A204.1 (cell line): ENCODE data around the gene GMPS.
"Not testable (repeated sequence)": the region's sequence is repeated elsewhere in the genome, so short reads cannot be mapped to it uniquely, and the experiment has no call there.

Experiments used
- FAIRE-seq: peaks from 2 replicates; lab custom pipeline; 2012; peaks lifted over from hg19 to GRCh38; lab: Jason Lieb, UNC

The GMPS gene

DNA sequence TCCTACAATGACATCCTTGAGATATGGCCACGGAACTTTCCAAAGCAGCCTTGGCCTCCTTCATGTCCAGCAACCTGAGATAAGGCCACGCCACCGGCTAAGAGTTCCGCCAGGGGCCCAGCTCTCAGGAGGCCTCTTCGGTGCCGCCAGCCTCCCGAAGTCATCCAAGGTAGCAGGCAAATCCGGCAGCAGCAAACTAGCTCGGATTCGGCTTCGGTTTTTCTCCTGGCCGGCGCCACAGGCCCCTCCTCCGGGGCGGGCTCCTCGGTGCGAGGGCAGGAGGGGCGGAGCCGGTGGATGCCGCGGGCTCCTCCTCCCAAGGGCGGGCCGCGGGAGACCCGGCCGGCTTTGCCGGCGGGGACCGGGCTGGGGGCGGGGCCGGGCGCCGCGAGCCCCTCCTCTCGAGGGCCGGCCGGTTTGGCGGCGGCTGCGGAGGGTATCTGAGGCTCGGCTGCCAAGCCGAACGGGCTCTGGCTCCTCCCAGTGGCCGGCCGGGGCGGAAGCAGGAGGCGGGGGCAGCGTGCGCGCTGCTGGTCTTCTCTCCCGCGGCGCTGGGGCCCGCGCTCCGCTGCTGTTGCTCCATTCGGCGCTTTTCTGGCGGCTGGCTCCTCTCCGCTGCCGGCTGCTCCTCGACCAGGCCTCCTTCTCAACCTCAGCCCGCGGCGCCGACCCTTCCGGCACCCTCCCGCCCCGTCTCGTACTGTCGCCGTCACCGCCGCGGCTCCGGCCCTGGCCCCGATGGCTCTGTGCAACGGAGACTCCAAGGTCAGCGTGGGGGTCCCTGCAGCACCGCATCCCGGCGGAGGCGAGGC is at the start of gene GMPS:
TSS of gene GMPS (plus strand) at position 518 of the 812 bp plus-strand sequence. CDS start at position 739, 221 bp downstream.
- no peak for FAIRE-seq

DNA sequence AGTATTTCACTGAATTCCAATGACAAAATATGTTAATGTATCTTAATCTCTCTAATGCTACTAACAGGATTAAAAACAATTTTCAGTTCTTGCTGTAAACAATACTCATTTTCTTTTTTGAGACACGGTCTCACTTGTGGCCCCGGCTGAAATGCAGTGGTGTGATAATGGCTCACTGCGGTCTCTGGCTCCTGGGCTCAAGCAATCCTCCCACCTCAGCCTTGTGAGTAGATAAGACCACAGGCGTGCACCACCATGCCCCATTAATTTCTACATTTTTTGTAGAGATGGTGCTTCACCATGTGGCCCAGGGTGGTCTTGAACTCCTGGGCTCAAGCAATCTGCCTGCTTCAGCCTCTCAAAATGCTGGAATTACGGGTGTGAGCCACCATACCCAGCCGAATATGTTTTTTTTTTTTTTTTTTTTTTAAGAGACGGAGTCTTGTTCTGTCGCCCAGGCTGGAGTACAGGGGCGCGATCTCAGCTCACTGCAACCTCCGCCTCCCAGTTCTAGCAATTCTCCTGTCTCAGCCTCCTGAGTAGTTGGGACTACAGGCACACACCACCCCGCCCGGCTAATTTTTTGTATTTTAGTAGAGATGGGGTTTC is 41.9 kb upstream of the GMPS start:
- FAIRE-seq = not testable (repeated sequence)

DNA sequence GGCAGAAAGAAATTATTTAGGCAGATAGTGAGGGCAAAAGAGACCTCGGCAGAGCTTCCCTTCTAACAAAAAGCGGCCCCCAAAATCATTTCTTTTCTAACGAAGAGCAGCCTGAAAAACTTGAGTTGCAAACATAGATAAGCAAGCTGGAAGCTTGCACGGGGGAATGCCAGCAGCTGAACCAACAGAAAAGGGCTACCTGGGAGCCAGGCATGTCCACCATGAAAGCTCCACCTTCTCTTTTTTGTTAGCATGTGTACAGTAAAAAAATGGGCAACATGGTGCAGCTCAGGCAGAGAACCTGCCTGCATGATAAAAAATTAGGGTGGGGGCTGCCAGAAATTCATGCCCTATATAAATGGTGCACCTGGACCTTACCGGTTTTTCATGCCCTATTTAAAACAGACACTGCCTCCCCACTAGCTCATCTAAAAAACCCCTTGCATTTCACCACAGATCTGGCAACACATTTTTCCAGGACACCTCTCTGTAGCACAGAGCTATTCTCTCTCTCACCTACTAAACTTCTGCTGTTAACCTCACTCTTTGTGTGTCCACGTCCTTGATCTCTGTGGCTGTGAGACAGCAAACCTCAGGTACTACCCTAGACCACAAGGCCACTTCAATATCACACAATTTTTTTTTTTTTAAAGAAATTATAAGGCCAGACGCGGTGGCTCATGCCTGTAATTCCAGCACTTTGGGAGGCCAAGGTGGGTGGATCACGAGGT is 34.9 kb upstream of the GMPS start:
- no peak for FAIRE-seq

DNA sequence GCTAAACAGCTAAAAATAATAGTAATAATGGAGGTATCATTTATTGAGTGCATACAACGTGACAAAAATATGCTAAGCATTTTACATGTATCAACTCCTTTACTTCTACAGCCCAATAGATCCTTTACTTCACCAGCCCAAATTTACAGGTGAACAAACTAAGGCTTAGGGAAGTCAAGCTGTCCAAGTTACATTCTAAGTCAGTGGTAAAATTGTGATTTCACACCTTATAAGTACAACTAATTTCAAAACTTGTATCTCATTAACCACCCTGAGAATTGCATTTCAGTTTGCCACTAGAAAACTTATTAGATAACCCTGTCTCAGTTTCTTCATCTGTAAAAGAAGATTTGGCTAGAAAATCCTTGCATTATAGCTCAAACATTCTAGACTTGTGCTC is 26.9 kb upstream of the GMPS start:
- no peak for FAIRE-seq

DNA sequence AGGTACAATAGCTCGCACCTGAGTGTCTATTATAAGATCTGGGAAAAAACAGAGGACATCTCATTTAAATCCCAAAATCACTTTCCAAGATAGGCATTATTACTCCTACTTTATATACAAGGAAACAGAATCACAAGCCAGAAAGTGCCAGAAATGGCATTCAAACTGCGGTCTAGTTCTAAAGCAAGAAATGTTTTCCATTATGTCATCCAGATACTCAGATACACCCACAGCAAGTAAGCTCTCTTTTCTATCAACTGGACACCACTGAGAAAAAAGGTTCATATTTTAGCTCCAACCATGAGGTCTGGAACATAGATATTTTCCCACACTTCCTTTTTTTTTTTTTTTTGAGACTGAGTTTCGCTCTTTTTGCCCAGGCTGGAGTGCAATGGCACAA is 24.3 kb upstream of the GMPS start:
- no peak for FAIRE-seq

DNA sequence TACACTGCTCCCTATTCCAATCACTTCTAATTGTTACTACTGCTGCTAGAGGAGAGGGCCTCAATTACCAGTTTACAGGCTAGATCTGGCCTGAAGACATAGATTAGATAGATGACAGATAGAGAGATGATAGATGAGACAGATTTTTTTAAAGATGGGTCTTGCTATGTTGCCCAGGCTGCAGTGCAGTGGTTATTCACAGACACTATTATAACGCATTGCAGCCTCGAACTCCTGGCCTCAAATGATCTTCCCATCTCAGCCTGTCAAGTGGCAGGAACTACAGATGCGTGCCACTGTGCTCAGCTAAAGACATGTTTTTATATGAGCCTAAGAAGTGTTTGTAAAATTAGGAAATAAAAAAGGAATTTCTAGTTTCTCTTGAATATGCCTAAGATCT is 22.5 kb upstream of the GMPS start:
- no peak for FAIRE-seq

DNA sequence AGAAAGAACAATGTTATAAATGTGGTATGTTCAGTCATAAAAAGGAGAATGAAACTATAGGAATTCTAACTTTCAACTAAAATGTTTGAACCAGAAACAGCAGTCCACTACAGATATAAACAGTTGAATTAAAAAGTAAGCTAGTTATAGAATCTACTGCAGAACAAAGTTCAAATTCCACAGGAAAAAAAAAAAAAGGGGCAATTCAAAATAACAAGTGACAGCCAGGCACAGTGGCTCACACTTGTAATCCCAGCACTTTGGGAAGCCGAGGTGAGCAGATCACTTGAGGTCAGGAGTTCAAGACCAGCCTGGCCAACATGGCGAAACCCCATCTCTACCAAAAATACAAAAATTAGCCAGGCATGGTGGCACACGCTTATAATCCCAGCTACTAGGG is 21.0 kb upstream of the GMPS start:
- not testable (repeated sequence) for FAIRE-seq

DNA sequence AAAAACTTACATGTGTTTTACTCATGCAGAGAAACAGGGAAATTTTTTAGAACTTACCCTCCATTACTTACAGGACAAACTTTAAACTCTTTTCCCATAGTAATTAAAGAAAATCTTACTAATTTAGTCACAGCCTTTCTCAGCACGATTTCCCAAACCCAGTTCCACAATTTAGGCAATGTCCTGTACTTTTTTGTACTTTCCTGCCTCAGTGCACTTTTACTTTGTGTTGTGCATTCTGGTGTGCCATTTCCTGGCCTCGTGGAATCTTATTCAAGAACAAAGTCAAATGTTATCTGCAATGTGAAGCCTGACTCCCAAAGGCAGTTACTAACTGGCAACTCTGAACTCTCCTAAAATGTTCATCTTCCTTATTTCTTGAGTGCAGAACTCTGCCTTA is 18.1 kb upstream of the GMPS start:
- FAIRE-seq = no peak

DNA sequence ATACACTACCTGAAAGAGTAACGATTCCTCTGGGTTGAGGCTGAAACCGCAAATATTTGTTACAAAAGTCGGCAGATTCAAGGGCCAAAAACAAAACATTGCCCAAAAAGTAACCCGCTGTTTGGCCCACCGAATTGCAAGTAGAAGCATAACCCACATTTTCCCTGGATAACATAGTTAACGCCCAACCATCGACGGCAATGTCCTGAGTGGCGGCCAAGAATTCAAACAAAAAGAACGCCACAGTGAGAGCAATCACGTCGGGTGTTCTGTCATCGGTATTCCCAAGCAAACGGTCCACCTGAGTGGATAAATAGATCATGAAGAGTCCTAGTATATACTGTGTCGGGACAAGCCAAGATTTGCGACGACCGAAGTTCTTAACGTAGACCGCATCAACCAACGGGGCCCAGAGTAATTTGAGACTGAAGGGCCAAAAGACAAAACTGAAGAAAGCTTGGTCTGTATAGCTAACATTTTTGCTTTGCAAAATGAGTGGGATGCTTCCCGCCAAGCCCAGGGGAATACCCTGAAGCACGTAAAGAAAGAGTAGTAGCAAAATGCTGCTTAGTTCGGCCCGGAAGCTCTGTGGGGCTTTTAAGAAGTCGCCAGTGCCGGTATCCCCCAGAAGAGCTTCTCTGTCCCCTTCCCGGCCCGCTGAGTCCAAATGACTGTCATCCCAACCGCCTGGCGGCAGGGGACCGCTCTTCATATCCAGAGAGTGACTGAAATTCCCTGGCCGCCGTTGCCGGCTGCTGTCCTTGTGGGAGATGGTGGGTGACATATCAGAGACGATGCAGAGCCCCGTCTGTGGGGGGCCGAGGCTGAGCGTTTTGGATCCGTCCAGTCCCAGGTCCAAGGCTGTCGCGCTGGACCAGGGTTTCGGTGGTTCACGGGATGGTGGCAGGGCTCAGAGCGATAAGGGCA is 17.0 kb upstream of the GMPS start:
- FAIRE-seq = no peak

DNA sequence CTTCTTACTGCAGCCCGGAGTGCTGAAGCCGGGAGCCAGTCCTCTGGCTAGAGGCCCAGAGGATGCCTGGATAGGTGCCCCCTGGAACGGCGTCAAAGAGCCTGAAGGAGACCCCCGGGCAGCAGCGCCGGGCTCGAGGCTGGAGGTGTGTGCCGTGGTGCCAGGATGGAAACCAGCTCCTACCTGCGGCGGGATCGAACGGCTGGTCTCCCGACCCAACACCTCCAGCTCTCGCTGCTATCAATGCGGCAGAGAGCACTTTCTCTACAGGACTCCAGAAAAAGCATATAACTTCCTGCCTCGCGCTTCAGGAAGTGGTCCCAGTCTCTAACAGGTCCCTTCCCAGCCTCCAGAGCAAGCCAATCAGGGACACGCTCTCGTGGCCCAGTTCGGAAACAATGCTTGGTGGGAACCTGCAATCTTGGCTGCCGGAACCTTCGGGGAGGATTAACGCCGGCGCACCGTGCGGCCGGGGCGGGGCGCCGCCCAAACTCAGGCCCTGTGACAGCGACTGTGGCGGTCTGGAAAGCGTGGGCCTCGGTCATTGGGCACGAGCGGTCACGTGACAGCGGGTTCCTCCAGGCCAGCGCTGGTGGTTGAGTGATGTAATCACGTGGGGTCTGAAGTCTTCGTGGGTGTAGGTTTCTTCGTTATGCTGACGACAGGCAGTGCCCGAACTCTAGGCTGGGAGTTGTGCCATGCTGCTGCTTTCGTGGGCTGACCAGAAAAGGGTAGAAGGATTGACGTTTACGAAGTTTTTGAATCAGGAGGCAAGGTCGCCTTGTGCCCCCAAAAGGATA is 16.1 kb upstream of the GMPS start, which contains the start of gene SLC33A1:
TSS of gene SLC33A1 (minus strand) at position 287 of the 800 bp plus-strand sequence. CDS start 430 bp downstream, outside the sequence.
- peak; percentile 96 for FAIRE-seq

DNA sequence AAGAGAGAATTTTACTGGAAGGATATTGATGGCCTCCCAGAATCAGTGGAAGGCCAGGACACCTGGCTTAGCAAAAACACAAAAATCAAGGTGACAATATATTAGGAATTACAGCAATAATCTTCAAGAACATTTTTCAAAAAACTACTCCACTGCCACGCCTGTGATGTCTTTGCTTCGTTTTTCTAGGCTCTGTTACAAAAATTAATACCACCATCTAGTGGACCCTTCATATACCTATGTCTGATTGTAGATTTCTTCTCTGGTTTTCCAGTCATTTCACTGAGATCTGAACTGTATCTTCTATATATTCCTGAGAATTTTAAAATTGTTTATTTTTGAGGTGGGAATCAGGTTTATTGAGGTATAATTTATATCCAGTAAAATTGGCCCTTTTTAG is 10.6 kb upstream of the GMPS start:
- FAIRE-seq = peak; percentile 94

DNA sequence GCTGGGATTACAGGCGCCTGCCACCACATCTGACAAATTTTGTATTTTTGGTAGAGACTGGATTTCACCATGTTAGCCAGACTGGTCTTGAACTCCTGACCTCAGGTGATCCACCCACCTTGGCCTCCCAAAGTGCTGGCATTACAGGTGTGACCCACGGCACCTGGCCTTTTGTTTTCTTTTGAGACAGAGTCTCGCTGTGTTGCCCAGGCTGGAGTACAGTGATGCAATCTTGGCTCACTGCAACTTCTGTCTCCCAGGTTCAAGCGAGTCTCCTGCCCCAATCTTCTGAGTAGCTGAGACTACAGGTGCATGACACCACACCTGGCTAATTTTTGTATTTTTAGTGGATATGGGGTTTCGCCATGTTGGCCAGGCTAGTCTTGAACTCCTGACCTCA is 10.0 kb upstream of the GMPS start:
- not testable (repeated sequence) for FAIRE-seq

DNA sequence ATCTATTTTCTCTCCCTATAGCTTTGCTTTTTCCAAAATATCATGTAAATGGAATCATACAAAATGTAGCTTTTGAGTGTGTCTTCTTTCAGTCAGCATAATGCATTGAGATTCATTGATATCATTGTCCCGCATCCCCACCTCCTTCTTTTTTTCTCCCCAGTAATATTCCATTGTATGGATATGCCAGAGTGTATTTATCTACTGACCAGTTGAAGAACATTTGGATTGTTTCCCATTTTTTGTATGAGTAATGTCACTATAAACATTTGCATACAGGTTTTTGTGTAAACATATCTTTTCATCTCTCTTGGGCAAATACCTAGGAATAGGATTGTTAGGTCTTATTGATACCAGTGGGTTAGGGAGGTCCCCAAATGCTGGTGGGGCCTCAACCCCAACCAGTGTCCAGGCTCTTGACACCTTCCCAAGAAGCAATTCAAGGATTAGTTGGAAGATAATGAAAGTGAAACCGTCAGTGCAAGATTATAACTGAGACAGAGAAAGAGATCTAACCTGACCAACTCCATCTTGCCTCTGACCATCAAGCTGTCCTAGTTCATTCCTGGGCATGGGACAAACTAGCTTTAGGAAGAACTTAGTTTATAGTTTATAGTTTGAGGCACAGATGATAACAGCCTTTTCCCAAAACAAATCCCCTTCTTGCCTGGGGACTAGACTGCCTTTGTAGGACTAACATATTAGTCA is 8.8 kb upstream of the GMPS start:
- FAIRE-seq = no peak

DNA sequence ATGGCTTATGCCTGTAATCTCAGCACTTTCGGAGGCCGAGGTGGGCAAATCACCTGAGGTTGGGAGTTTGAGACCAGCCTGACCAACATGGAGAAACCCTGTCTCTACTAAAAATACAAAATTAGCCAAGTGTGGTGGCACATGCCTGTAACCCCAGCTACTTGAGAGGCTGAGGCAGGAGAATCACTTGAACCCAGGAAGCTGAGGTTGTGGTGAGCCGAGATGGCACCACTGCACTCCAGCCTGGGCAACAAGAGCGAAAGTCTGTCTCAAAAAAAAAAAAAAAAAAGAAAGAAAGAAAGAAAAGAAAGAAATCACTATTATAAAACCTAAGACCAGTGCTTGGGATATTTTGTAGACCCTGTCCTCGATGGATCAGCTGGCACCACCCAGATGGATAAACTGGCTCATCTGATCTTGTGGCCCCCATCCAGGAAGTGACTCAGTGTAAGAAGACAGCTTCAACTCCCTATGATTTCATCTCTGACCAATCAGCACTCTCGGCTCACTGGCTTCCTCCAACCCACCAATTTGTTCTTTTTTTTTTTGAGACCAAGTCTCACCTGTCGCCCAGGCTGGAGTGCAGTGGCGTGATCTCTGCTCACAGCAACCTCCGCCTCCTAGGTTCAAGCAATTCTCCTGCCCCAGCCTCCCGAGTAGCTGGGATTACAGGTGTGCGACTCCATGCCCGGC is 8.0 kb upstream of the GMPS start:
- not testable (repeated sequence) for FAIRE-seq

DNA sequence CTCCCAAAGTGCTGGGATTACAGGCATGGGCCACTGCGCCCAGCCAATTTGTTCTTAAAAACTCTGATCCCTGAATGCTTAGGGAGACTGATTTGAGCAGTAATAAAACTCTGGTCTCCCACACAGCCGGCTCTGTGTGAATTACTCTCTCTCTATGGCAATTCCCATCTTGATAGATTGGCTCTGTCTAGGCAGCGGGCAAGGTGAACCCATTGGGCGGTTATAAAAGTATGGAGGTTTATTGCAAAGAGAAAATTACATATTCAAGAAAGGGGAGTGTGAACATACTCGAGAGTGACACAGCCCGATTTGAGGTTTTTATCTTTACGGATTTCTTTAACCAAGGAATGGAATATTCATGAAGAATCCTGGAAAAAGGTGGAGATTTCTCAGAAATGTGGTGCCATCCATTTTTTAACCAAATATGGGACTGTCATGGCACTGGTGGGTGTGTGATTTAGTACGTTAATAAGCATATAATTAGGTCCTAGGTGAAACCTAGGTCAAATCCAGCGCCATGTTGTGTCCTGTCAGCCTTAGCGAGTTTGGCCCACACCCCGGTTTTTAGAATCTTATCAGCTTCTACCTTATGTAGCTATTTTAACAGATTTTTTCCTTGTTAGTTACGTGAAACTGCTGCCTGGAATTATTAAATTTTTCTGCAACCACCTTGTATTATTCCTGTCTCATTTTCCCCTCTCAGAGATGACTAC is 7.2 kb upstream of the GMPS start:
- FAIRE-seq = no peak

DNA sequence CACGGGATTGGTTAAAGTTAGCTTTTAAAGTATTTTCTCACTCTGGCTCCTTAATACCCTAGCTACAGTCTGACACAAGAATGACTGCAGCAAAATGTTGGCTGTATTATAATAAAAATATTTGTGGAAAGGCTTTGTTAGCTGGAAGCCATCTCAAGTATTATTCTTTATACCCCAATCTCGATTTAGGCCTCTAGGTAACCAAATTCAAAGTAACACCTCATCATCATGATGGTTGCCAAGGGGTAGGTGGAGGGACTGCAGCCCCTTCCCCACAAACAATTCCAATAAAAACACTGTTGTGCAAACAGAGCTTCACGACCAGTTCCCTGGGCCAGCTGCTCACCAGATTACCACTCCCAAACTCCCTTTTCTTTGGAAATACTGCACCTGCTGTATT is 759 bp upstream of the GMPS start:
- no peak for FAIRE-seq

DNA sequence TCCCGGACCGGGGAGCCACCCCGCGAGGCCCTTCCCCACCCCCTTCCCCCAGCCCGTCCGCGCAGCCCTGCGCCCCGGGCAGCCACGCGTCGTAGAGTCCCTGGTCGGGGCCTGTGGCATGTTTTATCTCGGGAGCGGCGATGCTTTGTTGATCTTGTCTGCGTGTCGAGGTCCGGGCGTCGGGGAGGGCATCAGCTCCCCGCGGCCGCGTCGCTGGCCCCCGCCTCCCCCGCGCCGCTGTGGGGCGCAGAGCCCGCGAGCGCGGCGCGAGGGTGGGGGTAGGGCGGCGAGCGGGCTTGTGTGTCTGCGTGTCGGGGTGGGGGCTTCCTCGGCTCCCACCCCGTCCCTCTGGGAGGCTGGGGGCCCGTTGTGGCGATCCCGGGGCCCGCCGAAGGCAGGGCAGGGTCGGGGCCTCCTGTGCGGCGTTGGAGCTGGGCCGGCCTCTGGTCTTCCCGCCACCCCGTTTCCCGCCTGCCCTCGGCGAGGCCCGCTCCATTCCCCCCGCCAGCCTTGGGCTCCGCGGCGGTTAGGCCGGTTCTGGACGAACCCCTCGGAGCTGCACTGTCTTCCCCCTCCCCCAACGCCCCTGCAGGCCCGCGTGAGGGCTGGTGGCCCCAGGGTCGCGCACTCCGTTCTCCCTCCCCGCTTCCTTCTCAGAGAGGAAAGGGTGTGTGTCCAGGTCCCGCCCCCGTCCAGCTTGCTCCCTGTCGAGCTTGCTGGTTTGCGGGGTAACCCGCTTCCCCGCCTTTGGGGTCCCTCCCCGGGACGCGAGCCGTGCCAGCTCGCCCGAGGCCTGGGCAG is 695 bp downstream of the GMPS start:
- no peak for FAIRE-seq

DNA sequence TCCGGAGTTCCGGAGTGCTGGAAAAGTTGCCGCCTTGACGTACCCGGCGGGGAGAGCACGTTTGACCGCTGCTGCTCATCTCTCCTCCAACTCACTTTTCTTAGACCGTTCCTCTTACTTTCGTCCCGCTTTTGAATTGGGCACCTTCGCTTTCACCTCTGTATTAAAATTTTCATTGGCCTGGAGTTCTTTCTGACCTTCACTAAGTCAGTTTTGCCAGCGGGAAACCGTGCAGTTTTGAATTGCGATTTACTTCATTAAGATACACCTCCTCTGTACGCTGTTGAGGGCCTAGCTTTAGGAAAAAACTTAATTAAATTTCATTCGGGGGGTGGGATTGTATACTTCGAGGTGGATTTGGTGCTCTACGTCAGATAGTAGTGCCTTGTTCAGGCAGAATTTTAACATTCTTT is 1.3 kb downstream of the GMPS start:
- FAIRE-seq = no peak
